ENCODE data around the gene NPTN.
"Not testable (repeated sequence)": the region's sequence is repeated elsewhere in the genome, so short reads cannot be mapped to it uniquely, and the experiment has no call there.

Gene NPTN

GRCh38 chr15:73600413-73601335 lies 32.5 kb downstream of the NPTN start:
- no peak for DNase-seq

GRCh38 chr15:73599934-73600333 lies 33.3 kb downstream of the NPTN start:
- no peak for DNase-seq

GRCh38 chr15:73598530-73599160 lies 34.5 kb downstream of the NPTN start:
- no peak for DNase-seq

- DNase-seq = no peak
Observed at GRCh38 chr15:73597036-73597638, 36.1 kb downstream of the NPTN start.

- DNase-seq = no peak
Observed at GRCh38 chr15:73596174-73596573, 37.0 kb downstream of the NPTN start.

- no peak for DNase-seq
Observed at GRCh38 chr15:73594109-73594508, 39.1 kb downstream of the NPTN start.

GRCh38 chr15:73593304-73594074 lies 39.7 kb downstream of the NPTN start:
- DNase-seq = no peak

GRCh38 chr15:73590263-73590662 lies 42.9 kb downstream of the NPTN start:
- DNase-seq = no peak

GRCh38 chr15:73589766-73590165 lies 43.4 kb downstream of the NPTN start:
- DNase-seq = no peak

GRCh38 chr15:73585871-73586654 lies 47.1 kb downstream of the NPTN start:
- DNase-seq = no peak

GRCh38 chr15:73584699-73585420 lies 48.3 kb downstream of the NPTN start:
- DNase-seq = no peak

GRCh38 chr15:73583544-73583943 lies 49.6 kb downstream of the NPTN start:
- no peak for DNase-seq

- DNase-seq = no peak
Observed at GRCh38 chr15:73582851-73583379, 50.3 kb downstream of the NPTN start.

GRCh38 chr15:73578026-73578425 lies 55.2 kb downstream of the NPTN start:
- no peak for DNase-seq

- DNase-seq = not testable (repeated sequence)
Observed at GRCh38 chr15:73577593-73577992, 55.6 kb downstream of the NPTN start.

GRCh38 chr15:73575636-73576247 lies 57.4 kb downstream of the NPTN start:
- DNase-seq = no peak

GRCh38 chr15:73573572-73573971 lies 59.6 kb downstream of the NPTN start:
- DNase-seq = no peak

GRCh38 chr15:73573037-73573436 lies 60.2 kb downstream of the NPTN start:
- no peak for DNase-seq

- no peak for DNase-seq
Observed at GRCh38 chr15:73572296-73572695, 60.9 kb downstream of the NPTN start.

- no peak for DNase-seq
Observed at GRCh38 chr15:73571346-73571745, 61.8 kb downstream of the NPTN start.
